Testis (tissue), 2 donors: Measurements from ENCODE around the gene PSMD13.

Experiments used
- POLR2A ChIP-seq: fragments of 450-650 bp; IDR thresholded peaks from one replicate; pipeline ENCODE4 v1.6.1; 2017; ENCODE audit warnings: antibody characterized with exemption, mild to moderate bottlenecking, moderate library complexity
- TF ChIP-seq, protein P1 (sequence below), 3 experiments: fragments of 450-650 bp in 2 of 3; fragments of 200-600 bp in 1 of 3; sonication (generic) in 1 of 3; IDR thresholded peaks; one replicate each; pipeline ENCODE4 v1.5.1; 2016 to 2019; ENCODE audit warnings: antibody characterized with exemption in 3 of 3, mild to moderate bottlenecking in 2 of 3, moderate library complexity in 1 of 3

DNA sequence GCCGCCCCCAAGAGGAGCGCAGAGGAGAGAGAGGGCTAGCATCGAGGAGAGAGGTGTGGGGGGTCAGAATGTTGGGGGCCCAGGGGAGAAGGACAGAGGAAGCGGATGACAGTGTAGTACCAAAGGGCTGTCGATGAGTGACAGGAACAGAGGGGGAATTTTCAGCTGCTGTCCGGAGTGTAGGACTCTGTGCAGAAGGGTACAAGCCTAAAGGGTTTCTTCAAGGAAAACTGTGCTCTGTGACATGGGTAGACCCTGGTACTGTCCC is 36.1 kb downstream of the PSMD13 start:
- TF ChIP-seq, protein P1, sequence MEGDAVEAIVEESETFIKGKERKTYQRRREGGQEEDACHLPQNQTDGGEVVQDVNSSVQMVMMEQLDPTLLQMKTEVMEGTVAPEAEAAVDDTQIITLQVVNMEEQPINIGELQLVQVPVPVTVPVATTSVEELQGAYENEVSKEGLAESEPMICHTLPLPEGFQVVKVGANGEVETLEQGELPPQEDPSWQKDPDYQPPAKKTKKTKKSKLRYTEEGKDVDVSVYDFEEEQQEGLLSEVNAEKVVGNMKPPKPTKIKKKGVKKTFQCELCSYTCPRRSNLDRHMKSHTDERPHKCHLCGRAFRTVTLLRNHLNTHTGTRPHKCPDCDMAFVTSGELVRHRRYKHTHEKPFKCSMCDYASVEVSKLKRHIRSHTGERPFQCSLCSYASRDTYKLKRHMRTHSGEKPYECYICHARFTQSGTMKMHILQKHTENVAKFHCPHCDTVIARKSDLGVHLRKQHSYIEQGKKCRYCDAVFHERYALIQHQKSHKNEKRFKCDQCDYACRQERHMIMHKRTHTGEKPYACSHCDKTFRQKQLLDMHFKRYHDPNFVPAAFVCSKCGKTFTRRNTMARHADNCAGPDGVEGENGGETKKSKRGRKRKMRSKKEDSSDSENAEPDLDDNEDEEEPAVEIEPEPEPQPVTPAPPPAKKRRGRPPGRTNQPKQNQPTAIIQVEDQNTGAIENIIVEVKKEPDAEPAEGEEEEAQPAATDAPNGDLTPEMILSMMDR (IDR thresholded peaks at IDR 0.05), result no peak
- no peak for TF ChIP-seq POLR2A
